ENCODE results near the gene ZNF507.

The ZNF507 gene

GRCh38 chr19:32345261-32346207 is at the start of gene ZNF507:
Gene ZNF507 (plus strand): TSS chr19:32345610. CDS start chr19:32352831, 7,221 bp downstream.
- peak; percentile 87 for DNase-seq

- no peak for DNase-seq
These were observed 48.7 kb upstream of the ZNF507 start for GRCh38 chr19:32296694-32297093.

GRCh38 chr19:32302778-32303177 is 42.6 kb upstream of the ZNF507 start:
- no peak for DNase-seq

GRCh38 chr19:32303193-32303592 is 42.2 kb upstream of the ZNF507 start:
- DNase-seq, result no peak

GRCh38 chr19:32307591-32307990 is 37.8 kb upstream of the ZNF507 start:
- DNase-seq, result no peak

- DNase-seq, result no peak
These were observed 36.9 kb upstream of the ZNF507 start for GRCh38 chr19:32308431-32309077.

GRCh38 chr19:32309711-32310390 is 35.6 kb upstream of the ZNF507 start:
- DNase-seq, result no peak

- DNase-seq, result no peak
These were observed 34.0 kb upstream of the ZNF507 start for GRCh38 chr19:32311371-32311770.

- DNase-seq, result no peak
These were observed 31.7 kb upstream of the ZNF507 start for GRCh38 chr19:32313569-32314265.

GRCh38 chr19:32316034-32316433 is 29.4 kb upstream of the ZNF507 start:
- DNase-seq, result no peak

- DNase-seq, result no peak
These were observed 28.3 kb upstream of the ZNF507 start for GRCh38 chr19:32317086-32317485.

GRCh38 chr19:32318884-32319520 is 26.4 kb upstream of the ZNF507 start:
- DNase-seq, result peak; percentile 2

- no peak for DNase-seq
These were observed 22.9 kb upstream of the ZNF507 start for GRCh38 chr19:32322541-32322940.

GRCh38 chr19:32324631-32325285 is 20.7 kb upstream of the ZNF507 start:
- no peak for DNase-seq

GRCh38 chr19:32330213-32330857 is 15.1 kb upstream of the ZNF507 start:
- DNase-seq, result no peak

GRCh38 chr19:32333227-32333626 is 12.2 kb upstream of the ZNF507 start:
- DNase-seq, result no peak

GRCh38 chr19:32336259-32337083 is 8.9 kb upstream of the ZNF507 start:
- no peak for DNase-seq

GRCh38 chr19:32337084-32337808 is 8.2 kb upstream of the ZNF507 start:
- no peak for DNase-seq

- no peak for DNase-seq
These were observed 6.0 kb upstream of the ZNF507 start for GRCh38 chr19:32339423-32339822.

All from activated naive CD4-positive, alpha-beta T cell treated with Interleukin-2 at 50 U/mL for 16 hours (primary cell).